Ovary (tissue), 9 donors: ENCODE results near the gene ITIH4. TPM values are rescaled to one million over a fixed set of nuclear protein-coding genes. Genes with fewer than 3 reads are reported as not detected.

Experiments used
- DNase-seq, 5 donors: peaks; one replicate each; pipeline ENCODE4 v3.0.0-alpha.2; 2019 to 2020
- H3K27ac ChIP-seq, 2 donors: fragments of 200-600 bp; one replicate each; pipeline versions ENCODE4 v1.5.1 to v1.8.0; 2019 to 2022
- H3K27me3 ChIP-seq: fragments of 200-600 bp; one replicate; pipeline ENCODE4 v1.8.0; 2022
- H3K36me3 ChIP-seq: fragments of 200-600 bp; sonication (generic); one replicate; pipeline ENCODE4 v1.5.1; 2019
- H3K4me1 ChIP-seq: one replicate; pipeline ENCODE4 v1.8.1; 2013; ENCODE audit warnings: mild to moderate bottlenecking, moderate library complexity; ENCODE audit not compliant: insufficient read depth
- H3K4me3 ChIP-seq: fragments of 200-600 bp; sonication (generic); one replicate; pipeline ENCODE4 v1.5.1; 2017
- H3K9me3 ChIP-seq, 2 donors: fragments of 200-600 bp in 1 of 2; sonication (generic) in 1 of 2; one replicate each; pipeline versions ENCODE4 v1.5.1 to v1.8.1; 2013 to 2019; ENCODE audit warnings: mild to moderate bottlenecking in 1 of 2, moderate library complexity in 1 of 2
- EP300 ChIP-seq: sonication (generic); formaldehyde crosslinking; IDR thresholded peaks from one replicate; pipeline ENCODE4 v1.6.1; 2017; ENCODE audit warnings: antibody characterized with exemption
- POLR2A ChIP-seq: fragments of 450-650 bp; IDR thresholded peaks from one replicate; pipeline ENCODE4 v1.6.1; 2017; ENCODE audit warnings: antibody characterized with exemption, mild to moderate bottlenecking, moderate library complexity
- WGBS, 3 donors: extraction: QIAGEN DNeasy Blood & Tissue Kit in 1 of 3; methylation state at CpG; one replicate each; pipeline versions ENCODE4 v1.1.5 to v1.1.7; 2013 to 2017; 5-methylcytosine and 5-hydroxymethylcytosine counted together
- intact Hi-C, 4 donors: fragments of 100-400 bp; cut with DNase I; formaldehyde crosslinking; loops; one replicate each; pipeline versions ENCODE4 v1.11.0 to v1.15.1; 2022 to 2023
- polyA plus RNA-seq, 2 donors: library from polyadenylated mRNA; stranded (reverse); fragments of 200-250 nt in 1 of 2; fragments of 350-450 nt in 1 of 2; fragmentation: Illumina TruSeq in 1 of 2; extraction: RNeasy Lipid Tissue Mini Kit (QIAGEN cat#74804) in 1 of 2; gene quantifications; one replicate each; pipeline ENCODE4 v1.2.3, GENCODE V29; 2013 to 2014
- total RNA-seq, 7 donors: library from RNA; depleted of rRNA in 2 of 7; stranded (reverse); fragments of >200 nt in 2 of 7; fragmentation: NEBNext Ultra II Directional in 3 of 7; extraction: Animal tissue kit (Norgen Biotek cat#: 25700) in 3 of 7; gene quantifications; one replicate each; pipeline versions ENCODE4 v1.1.0 to v1.2.4, GENCODE V29; 2016 to 2023
- TF ChIP-seq, protein P1 (sequence below), 3 donors: fragments of 450-650 bp in 2 of 3; fragments of 200-600 bp in 1 of 3; IDR thresholded peaks; one replicate each; pipeline versions ENCODE4 v1.5.1 to v1.8.0; 2016 to 2022; ENCODE audit warnings: antibody characterized with exemption in 3 of 3, mild to moderate bottlenecking in 1 of 3
- donor health status: DM: no; HTN: no; CAD: no; lungs with moderate emphysema.
- donor health status: DM: no; HTN: no; CAD: no.
- donor health status: Bipolar disorder and iron deficiency.
- donor health status: DM: yes; HTN: yes; CAD: no.
- donor health status: DM: no; HTN: no; CAD: no.
- donor health status: DM: yes; HTN: yes; CAD: no.

Gene ITIH4
- total and polyA plus RNA-seq, 9 donors = 2.2 to 14.2 (median 4.0) TPM

GRCh38 chr3:52860424-52860768 lies 29.9 kb upstream of the ITIH4 start:
- intact Hi-C loops = no loop called here
- no peak overlapping the region for H3K4me3 ChIP-seq
- no peaks in the 10 kb centered on the region for H3K9me3 ChIP-seq
- no peak for DNase-seq
- H3K27me3 ChIP-seq = no peaks in the 10 kb centered on the region
- H3K36me3 ChIP-seq = no peaks in the 10 kb centered on the region
- H3K27ac ChIP-seq = no peak overlapping the region
- no peaks in the 10 kb centered on the region for H3K4me1 ChIP-seq
- WGBS, 3 donors = 70 to 78% (median 75%) methylated on average over 8 of the region's 8 CpGs
- TF ChIP-seq POLR2A = no peak
- TF ChIP-seq, protein P1, sequence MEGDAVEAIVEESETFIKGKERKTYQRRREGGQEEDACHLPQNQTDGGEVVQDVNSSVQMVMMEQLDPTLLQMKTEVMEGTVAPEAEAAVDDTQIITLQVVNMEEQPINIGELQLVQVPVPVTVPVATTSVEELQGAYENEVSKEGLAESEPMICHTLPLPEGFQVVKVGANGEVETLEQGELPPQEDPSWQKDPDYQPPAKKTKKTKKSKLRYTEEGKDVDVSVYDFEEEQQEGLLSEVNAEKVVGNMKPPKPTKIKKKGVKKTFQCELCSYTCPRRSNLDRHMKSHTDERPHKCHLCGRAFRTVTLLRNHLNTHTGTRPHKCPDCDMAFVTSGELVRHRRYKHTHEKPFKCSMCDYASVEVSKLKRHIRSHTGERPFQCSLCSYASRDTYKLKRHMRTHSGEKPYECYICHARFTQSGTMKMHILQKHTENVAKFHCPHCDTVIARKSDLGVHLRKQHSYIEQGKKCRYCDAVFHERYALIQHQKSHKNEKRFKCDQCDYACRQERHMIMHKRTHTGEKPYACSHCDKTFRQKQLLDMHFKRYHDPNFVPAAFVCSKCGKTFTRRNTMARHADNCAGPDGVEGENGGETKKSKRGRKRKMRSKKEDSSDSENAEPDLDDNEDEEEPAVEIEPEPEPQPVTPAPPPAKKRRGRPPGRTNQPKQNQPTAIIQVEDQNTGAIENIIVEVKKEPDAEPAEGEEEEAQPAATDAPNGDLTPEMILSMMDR (IDR thresholded peaks at IDR 0.05) = no peak
- no peak for TF ChIP-seq EP300

GRCh38 chr3:52859686-52860423 lies 29.4 kb upstream of the ITIH4 start:
- Histone ChIP-seq H3K27me3 (no peaks in the 10 kb centered on the region), H3K36me3 (no peaks in the 10 kb centered on the region), H3K4me3 (no peak overlapping the region), H3K9me3 (no peaks in the 10 kb centered on the region), H3K27ac (no peak overlapping the region), H3K4me1 (no peaks in the 10 kb centered on the region)
- no peak for TF ChIP-seq EP300
- TF ChIP-seq, protein P1 (IDR thresholded peaks at IDR 0.05) = no peak
- no peak for TF ChIP-seq POLR2A
- 76 to 87% (median 79%) methylated on average over 8 of the region's 8 CpGs for WGBS, 3 donors
- intact Hi-C loops = no loop called here
- DNase-seq = no peak

- no peak overlapping the region for H3K4me3 ChIP-seq
- no peak overlapping the region for H3K27ac ChIP-seq
- H3K9me3 ChIP-seq = no peaks in the 10 kb centered on the region
- DNase-seq = no peak
- no peaks in the 10 kb centered on the region for H3K4me1 ChIP-seq
- 90 to 96% (median 95%) methylated on average over 5 of the region's 5 CpGs for WGBS, 3 donors
- TF ChIP-seq POLR2A = no peak
- TF ChIP-seq, protein P1 (IDR thresholded peaks at IDR 0.05) = no peak
- intact Hi-C loops = loop anchor here in 1 of 4 donors (2.0 kb wide), 1 partner anchor 47 kb away; no protein-coding TSS in a partner anchor
- H3K36me3 ChIP-seq = no peaks in the 10 kb centered on the region
- H3K27me3 ChIP-seq = no peaks in the 10 kb centered on the region
Measured at GRCh38 chr3:52857864-52858263, 27.4 kb upstream of the ITIH4 start.

DNA sequence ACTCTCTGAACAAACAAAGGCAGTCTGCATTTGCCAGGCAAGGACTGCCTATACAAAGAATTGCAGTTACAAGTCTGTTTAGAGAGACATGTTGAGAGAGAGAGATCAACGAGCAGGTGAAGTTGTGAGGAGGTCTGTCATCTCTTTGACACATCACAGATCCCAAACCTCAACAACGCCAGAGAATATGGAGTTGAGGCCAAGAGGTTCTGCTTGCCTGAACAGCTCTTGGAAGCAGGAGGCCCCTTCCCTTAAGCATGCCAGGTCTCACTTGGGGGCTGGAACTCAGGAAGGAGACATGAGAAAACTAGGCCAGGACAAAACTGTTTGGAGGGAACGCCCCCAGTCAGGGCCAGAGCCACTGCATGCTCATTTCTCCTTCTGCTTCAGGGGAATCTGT lies 26.7 kb upstream of the ITIH4 start:
- no peaks in the 10 kb centered on the region for H3K27me3 ChIP-seq
- H3K27ac ChIP-seq = no peak overlapping the region
- H3K9me3 ChIP-seq = no peaks in the 10 kb centered on the region
- intact Hi-C loops = loop anchor here in 1 of 4 donors (2.0 kb wide), 1 partner anchor 48 kb away; no protein-coding TSS in a partner anchor
- DNase-seq = no peak
- H3K36me3 ChIP-seq = no peaks in the 10 kb centered on the region
- 76 to 87% (median 86%) methylated on average over 3 of the region's 3 CpGs for WGBS, 3 donors
- no peak overlapping the region for H3K4me3 ChIP-seq
- no peaks in the 10 kb centered on the region for H3K4me1 ChIP-seq
- TF ChIP-seq, protein P1 (IDR thresholded peaks at IDR 0.05) = no peak
- TF ChIP-seq EP300 (no peak), POLR2A (no peak)
